ENCODE measurements around the gene PLIN3.

Gene PLIN3

GRCh38 chr19:4867534-4868285 lies at the start of gene PLIN3:
Gene PLIN3, minus strand, starts transcription at chr19:4867667. Its CDS starts 6,273 bp downstream, at chr19:4861394.
- Histone ChIP-seq H3K27ac (peak within 1 kb of the TSS; percentile 81 to 94), H3K4me3 (peak within 1 kb of the TSS; percentile 90)
- DNase-seq (ENCODE audit: low spot score), result peak; percentile 98
- no peak for TF ChIP-seq CTCF (IDR thresholded peaks at IDR 0.05)

- DNase-seq (ENCODE audit: low spot score), result no peak
- no peak for TF ChIP-seq CTCF (IDR thresholded peaks at IDR 0.05)
- Histone ChIP-seq H3K27ac (peak overlapping the region in 1 of 2 donors; percentile 25), H3K4me3 (peak overlapping the region; percentile 57)
Observed at GRCh38 chr19:4916292-4917082, 49.0 kb upstream of the PLIN3 start.

GRCh38 chr19:4914736-4915501 lies 47.5 kb upstream of the PLIN3 start:
- DNase-seq (ENCODE audit: low spot score), result no peak
- no peak overlapping the region for H3K27ac ChIP-seq
- TF ChIP-seq CTCF (IDR thresholded peaks at IDR 0.05), result no peak
- peak overlapping the region; percentile 41 for H3K4me3 ChIP-seq

GRCh38 chr19:4913996-4914735 lies 46.7 kb upstream of the PLIN3 start:
- Histone ChIP-seq H3K27ac (no peak overlapping the region), H3K4me3 (no peak overlapping the region)
- TF ChIP-seq CTCF (IDR thresholded peaks at IDR 0.05), result no peak
- no peak for DNase-seq (ENCODE audit: low spot score)

- peak; percentile 86 for DNase-seq (ENCODE audit: low spot score)
- H3K27ac ChIP-seq, result peak overlapping the region in 1 of 2 donors; percentile 57
- peak overlapping the region; percentile 97 for H3K4me3 ChIP-seq
- TF ChIP-seq CTCF (IDR thresholded peaks at IDR 0.05), result peak; percentile 26
Observed at GRCh38 chr19:4911786-4912672, 44.6 kb upstream of the PLIN3 start.
